ENCODE results near the gene DHRS9.

The DHRS9 gene

GRCh38 chr2:169112841-169113240 lies 43.5 kb downstream of the DHRS9 start:
- Histone ChIP-seq H3K4me3 (ENCODE audit: insufficient read depth, low read length, poor library complexity, severe bottlenecking) (no peak overlapping the region), H3K9me2 (replicated peaks; ENCODE audit: insufficient read depth, low read length) (no peaks in the 10 kb centered on the region), H2AFZ (ENCODE audit: low read depth, low read length, severe bottlenecking) (no peak overlapping the region), H3K27me3 (ENCODE audit: low read length) (no peaks in the 10 kb centered on the region), H4K20me1 (ENCODE audit: low read depth, low read length) (no peaks in the 10 kb centered on the region), H3K27ac (ENCODE audit: low read depth, low read length) (no peak overlapping the region), H3K4me2 (ENCODE audit: low read depth, low read length, poor library complexity, severe bottlenecking) (no peak overlapping the region), H3F3A (ENCODE audit: insufficient read depth) (no peaks in the 10 kb centered on the region), H3K79me2 (ENCODE audit: insufficient read depth, low read length) (no peaks in the 10 kb centered on the region), H3K36me3 (ENCODE audit: low read length) (no peaks in the 10 kb centered on the region), H3K9me3 (ENCODE audit: insufficient read depth, low read length) (no peaks in the 10 kb centered on the region), H3K9ac (ENCODE audit: low read length) (no peak overlapping the region)
- no peak for TF ChIP-seq EZH2phosphoT487 (conservative IDR thresholded peaks at IDR 0.05; ENCODE audit: low read length)
- TF ChIP-seq CTCF (IDR thresholded peaks at IDR 0.05; ENCODE audit: insufficient read depth, low read length, poor library complexity, severe bottlenecking) = no peak

DNA sequence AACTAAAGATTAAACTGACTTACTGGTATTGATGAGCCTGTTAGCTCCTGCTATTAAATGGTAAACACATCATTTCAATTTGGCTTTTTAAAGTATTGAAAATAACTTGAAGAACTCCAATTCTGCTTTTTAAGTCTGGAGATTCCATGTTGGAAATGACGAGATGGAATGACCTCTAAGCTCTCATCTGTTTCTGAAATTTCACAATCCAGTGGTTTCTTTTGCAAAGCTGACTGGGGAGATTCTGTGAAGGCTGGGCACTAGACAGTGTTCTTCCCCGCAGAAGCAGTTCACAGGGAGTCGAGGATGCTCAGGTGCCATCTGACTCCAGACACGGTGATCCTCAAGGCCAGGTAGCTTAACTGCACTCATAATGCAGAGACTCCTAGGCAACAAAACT lies 44.7 kb downstream of the DHRS9 start:
- no peak overlapping the region for H3K27ac ChIP-seq (ENCODE audit: low read depth, low read length)
- H3F3A ChIP-seq (ENCODE audit: insufficient read depth) = no peaks in the 10 kb centered on the region
- no peaks in the 10 kb centered on the region for H3K36me3 ChIP-seq (ENCODE audit: low read length)
- TF ChIP-seq EZH2phosphoT487 (conservative IDR thresholded peaks at IDR 0.05; ENCODE audit: low read length) = no peak
- no peak overlapping the region for H3K4me2 ChIP-seq (ENCODE audit: low read depth, low read length, poor library complexity, severe bottlenecking)
- no peaks in the 10 kb centered on the region for H3K9me3 ChIP-seq (ENCODE audit: insufficient read depth, low read length)
- H2AFZ ChIP-seq (ENCODE audit: low read depth, low read length, severe bottlenecking) = no peak overlapping the region
- H3K9ac ChIP-seq (ENCODE audit: low read length) = no peak overlapping the region
- H4K20me1 ChIP-seq (ENCODE audit: low read depth, low read length) = no peaks in the 10 kb centered on the region
- no peaks in the 10 kb centered on the region for H3K79me2 ChIP-seq (ENCODE audit: insufficient read depth, low read length)
- no peaks in the 10 kb centered on the region for H3K9me2 ChIP-seq (replicated peaks; ENCODE audit: insufficient read depth, low read length)
- no peak overlapping the region for H3K4me3 ChIP-seq (ENCODE audit: insufficient read depth, low read length, poor library complexity, severe bottlenecking)
- no peaks in the 10 kb centered on the region for H3K27me3 ChIP-seq (ENCODE audit: low read length)

GRCh38 chr2:169116327-169116726 lies 47.0 kb downstream of the DHRS9 start:
- Histone ChIP-seq H3K79me2 (ENCODE audit: insufficient read depth, low read length) (no peaks in the 10 kb centered on the region), H2AFZ (ENCODE audit: low read depth, low read length, severe bottlenecking) (no peak overlapping the region), H4K20me1 (ENCODE audit: low read depth, low read length) (no peaks in the 10 kb centered on the region)

GRCh38 chr2:169116993-169117392 lies 47.6 kb downstream of the DHRS9 start:
- no peaks in the 10 kb centered on the region for H3K36me3 ChIP-seq (ENCODE audit: low read length)
- H3K9ac ChIP-seq (ENCODE audit: low read length) = no peak overlapping the region
- no peaks in the 10 kb centered on the region for H3K79me2 ChIP-seq (ENCODE audit: insufficient read depth, low read length)
- H3K9me3 ChIP-seq (ENCODE audit: insufficient read depth, low read length) = no peaks in the 10 kb centered on the region
- no peaks in the 10 kb centered on the region for H4K20me1 ChIP-seq (ENCODE audit: low read depth, low read length)
- H3K27ac ChIP-seq (ENCODE audit: low read depth, low read length) = no peak overlapping the region
- no peaks in the 10 kb centered on the region for H3F3A ChIP-seq (ENCODE audit: insufficient read depth)
- H3K9me2 ChIP-seq (replicated peaks; ENCODE audit: insufficient read depth, low read length) = no peaks in the 10 kb centered on the region
- H3K4me2 ChIP-seq (ENCODE audit: low read depth, low read length, poor library complexity, severe bottlenecking) = no peak overlapping the region
- no peaks in the 10 kb centered on the region for H3K27me3 ChIP-seq (ENCODE audit: low read length)
- no peak overlapping the region for H2AFZ ChIP-seq (ENCODE audit: low read depth, low read length, severe bottlenecking)
- H3K4me3 ChIP-seq (ENCODE audit: insufficient read depth, low read length, poor library complexity, severe bottlenecking) = no peak overlapping the region
- TF ChIP-seq EZH2phosphoT487 (conservative IDR thresholded peaks at IDR 0.05; ENCODE audit: low read length) (no peak), CTCF (IDR thresholded peaks at IDR 0.05; ENCODE audit: insufficient read depth, low read length, poor library complexity, severe bottlenecking) (no peak)

More at GRCh38 chr2:169116327-169116726, 47.0 kb downstream of the DHRS9 start:
- H3K9me2 ChIP-seq (replicated peaks; ENCODE audit: insufficient read depth, low read length) = no peaks in the 10 kb centered on the region
- H3F3A ChIP-seq (ENCODE audit: insufficient read depth) = no peaks in the 10 kb centered on the region
- H3K36me3 ChIP-seq (ENCODE audit: low read length) = no peaks in the 10 kb centered on the region
- no peak overlapping the region for H3K9ac ChIP-seq (ENCODE audit: low read length)
- TF ChIP-seq CTCF (IDR thresholded peaks at IDR 0.05; ENCODE audit: insufficient read depth, low read length, poor library complexity, severe bottlenecking) (no peak), EZH2phosphoT487 (conservative IDR thresholded peaks at IDR 0.05; ENCODE audit: low read length) (no peak)
- H3K4me2 ChIP-seq (ENCODE audit: low read depth, low read length, poor library complexity, severe bottlenecking) = no peak overlapping the region
- H3K27me3 ChIP-seq (ENCODE audit: low read length) = no peaks in the 10 kb centered on the region
- no peaks in the 10 kb centered on the region for H3K9me3 ChIP-seq (ENCODE audit: insufficient read depth, low read length)
- H3K4me3 ChIP-seq (ENCODE audit: insufficient read depth, low read length, poor library complexity, severe bottlenecking) = no peak overlapping the region
- no peak overlapping the region for H3K27ac ChIP-seq (ENCODE audit: low read depth, low read length)
